HG03439 (cell line): ENCODE results near the gene SLC23A2.
"Not testable (repeated sequence)": the region's sequence is repeated elsewhere in the genome, so short reads cannot be mapped to it uniquely, and the experiment has no call there.

ENCODE experiments used
- ATAC-seq: cut with Tn5 transposase; IDR thresholded peaks from one replicate; pipeline ENCODE4 v1.9.1; 2021; ENCODE audit warnings: mild to moderate bottlenecking, moderate library complexity; ENCODE audit not compliant: unreplicated experiment

The SLC23A2 gene

DNA sequence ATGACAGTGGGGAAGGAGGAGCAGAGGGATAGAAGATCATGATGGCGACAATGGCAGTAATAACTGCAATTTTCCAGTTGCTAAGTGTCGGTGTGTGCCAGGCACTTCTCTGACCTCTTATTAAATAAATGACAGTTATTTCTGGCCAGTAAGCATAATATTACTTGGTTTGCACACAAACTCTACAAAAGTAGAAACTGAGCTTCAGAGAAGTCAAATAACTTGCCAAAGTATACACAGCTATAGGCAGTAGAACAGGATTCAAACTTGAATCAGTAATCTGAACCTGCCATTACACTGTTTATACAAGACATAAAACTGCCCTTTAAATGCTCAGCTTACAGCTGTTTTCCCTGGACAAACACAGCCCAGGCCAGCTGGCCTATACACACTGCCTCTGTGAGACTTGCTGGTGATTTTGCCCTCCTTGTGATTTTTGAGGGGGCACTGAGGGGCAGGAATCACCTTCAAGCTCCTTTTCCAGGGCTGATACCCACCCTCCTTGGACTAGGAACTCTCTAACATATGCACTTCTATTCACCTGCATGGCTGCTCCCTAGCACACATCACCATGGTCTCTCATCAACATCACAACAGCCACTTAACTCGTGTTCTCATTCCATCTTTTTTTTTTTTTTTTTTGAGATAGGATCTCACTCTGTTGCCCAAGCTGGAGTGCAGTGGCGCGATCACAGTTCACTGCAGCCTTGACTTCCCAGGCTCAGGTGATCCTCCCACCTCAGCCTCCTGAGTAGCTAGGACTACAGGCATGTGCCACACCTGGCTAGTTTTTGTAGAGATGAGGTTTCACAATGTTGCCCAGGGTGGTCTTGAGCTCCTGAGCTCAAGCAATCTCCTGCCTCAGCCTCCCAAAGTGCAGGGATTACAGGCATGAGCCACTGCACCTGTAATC lies 63.6 kb downstream of the SLC23A2 start:
- ATAC-seq = no peak

GRCh38 chr20:4936851-4937406 lies 64.4 kb downstream of the SLC23A2 start:
- ATAC-seq = no peak

DNA sequence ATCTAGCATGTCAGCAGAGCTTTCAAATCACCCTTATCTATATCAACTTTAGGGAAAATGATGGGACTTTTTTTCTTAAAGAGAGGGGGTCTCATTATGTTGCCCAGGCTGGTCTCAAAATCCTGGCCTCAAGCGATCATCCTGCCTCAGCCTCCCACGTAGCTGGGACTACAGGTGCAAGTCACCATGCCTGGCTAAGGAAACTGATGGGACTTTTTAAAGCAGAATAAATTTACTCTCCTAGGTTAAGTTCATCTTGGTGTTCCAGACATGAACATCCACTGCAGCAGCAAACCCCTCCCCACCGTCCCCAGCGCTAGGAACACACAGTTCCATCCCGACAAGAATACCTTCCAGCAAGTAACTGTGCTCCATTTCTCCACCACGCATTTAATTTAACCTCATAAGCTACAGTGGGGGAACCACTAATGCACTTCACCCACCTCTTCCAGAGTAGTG lies 64.9 kb downstream of the SLC23A2 start:
- no peak for ATAC-seq

- ATAC-seq = no peak
Measured at GRCh38 chr20:4932061-4932460, 69.2 kb downstream of the SLC23A2 start.

DNA sequence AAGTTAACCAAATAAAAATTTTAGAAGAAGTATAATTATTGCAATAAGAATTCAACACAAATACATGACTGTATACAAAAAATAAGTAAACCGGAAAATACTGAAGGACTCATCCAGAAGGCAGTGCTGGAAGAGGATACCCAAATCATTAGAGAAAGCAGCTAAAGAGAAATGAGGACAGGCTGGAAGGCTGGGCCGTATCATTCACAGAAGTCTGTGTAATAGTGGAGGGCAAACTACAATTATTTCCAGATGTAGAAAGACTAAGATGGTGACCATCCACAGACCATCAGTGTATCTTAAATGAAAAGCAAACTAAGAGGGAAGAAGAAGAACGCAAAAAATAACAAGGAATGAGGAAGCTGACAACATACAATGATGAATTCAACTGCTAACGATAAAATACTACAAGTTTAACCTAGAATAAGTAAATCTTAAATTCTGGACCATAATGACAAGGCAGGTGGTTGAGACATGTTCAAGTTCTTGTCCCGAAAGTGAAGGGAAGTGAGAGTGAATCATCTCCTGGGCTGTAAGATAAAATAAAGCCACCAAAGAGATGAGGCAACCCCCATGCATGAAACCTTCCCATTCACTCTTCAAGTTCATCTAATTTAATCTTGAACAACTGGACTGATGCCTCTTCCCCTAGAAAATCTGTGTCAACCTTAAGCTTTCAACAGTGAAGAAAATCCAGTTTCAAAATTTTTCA lies 71.5 kb downstream of the SLC23A2 start:
- no peak for ATAC-seq

GRCh38 chr20:4926531-4927156 lies 74.7 kb downstream of the SLC23A2 start:
- ATAC-seq = no peak

- ATAC-seq = no peak
Measured at GRCh38 chr20:4925842-4926530, 75.3 kb downstream of the SLC23A2 start.

GRCh38 chr20:4924446-4924845 lies 76.9 kb downstream of the SLC23A2 start:
- no peak for ATAC-seq

DNA sequence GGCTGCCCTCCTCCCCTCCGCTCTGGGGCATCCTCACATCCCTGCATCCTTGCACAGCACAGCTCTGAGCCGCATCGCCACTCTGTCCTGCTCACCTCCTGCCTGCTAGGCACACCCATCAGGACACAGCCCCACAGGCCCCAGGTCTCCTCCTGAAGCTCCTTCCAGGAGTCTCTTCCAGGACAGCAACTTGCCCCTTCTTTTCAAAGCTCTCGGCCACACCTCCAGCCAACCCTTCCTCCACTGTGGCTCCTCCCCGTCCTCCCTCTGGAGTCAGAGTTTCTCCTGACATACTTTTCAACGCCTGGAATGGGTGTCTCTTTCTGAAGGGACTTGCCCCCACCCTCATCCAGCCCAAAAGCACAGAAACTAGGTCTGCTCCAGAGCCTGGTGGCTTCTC lies 77.3 kb downstream of the SLC23A2 start:
- ATAC-seq = no peak

DNA sequence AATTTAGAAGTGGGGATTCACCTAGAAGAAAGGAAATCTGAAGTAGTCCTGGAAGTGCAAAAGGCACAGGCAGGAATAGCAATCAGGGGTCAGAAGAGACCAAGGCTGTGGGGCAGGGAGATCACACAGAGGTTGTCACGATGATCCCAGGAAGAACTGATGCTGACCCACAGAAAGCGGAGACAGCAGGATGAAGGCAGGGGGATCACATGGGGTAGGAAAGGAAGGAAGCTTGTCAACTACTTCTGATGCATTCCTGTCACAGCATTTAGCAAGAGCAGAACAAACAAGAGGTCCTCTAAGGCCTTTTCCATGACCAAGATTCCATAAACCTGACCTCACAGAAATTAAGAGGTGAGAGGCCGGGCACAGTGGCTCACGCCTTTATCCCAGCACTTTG lies 79.1 kb downstream of the SLC23A2 start:
- ATAC-seq = no peak

GRCh38 chr20:4921271-4921670 lies 80.0 kb downstream of the SLC23A2 start:
- ATAC-seq = not testable (repeated sequence)

DNA sequence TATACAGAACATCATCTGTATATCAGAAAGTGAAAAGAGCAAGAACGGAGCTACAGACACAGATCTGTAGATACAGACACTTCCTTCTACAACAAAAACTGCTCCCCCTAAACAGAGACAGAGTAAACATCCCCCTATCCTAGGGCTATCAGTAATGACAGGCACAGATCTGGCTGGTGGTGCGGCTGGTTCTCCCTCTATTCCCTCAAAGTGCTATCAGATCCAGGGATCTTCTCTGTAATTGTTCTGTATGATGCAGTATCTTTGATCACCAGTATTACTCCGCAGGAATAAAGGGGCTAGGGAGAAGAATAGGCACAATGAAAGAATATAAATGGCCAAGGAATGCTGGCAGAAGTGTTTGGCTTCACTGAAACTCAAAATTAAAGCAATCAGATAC lies 80.7 kb downstream of the SLC23A2 start:
- ATAC-seq = no peak

DNA sequence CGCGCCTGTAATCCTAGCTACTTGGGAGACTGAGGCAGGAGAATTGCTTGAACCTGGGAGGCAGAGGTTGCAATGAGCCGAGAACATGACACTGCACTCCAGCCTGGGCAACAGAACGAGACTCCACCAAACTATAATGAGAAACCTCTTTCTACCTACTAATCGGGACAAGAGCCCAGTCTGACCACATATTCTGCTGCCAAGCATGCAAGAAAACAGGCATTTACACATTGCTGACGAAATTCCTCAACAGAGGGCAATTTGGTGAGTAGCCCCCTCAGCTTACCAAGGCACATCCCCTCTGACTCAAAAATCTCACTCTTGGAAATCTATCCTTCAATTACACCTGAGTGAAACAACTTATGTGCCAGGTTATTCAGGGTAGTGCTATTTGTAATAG lies 81.2 kb downstream of the SLC23A2 start:
- no peak for ATAC-seq

GRCh38 chr20:4919047-4919704 lies 82.1 kb downstream of the SLC23A2 start:
- ATAC-seq = no peak

DNA sequence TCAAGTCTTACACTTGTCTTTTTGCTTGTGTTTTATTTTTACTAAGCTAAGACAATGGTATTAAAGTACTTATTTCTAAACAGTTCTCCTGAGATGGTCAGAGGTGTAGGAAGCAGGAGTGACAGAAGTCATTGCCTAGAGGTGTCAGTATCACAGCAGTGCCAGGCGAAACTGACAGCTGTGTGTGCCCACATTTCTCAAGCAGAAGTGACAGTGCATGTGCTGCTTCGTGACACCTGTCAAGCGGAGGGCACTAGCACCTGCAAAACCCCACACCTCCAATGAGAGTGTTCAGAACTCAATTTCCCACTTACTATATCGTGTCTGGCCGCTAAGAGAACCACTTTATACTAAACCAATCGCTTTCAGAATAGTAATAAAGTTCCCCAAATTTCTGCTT lies 82.8 kb downstream of the SLC23A2 start:
- no peak for ATAC-seq

DNA sequence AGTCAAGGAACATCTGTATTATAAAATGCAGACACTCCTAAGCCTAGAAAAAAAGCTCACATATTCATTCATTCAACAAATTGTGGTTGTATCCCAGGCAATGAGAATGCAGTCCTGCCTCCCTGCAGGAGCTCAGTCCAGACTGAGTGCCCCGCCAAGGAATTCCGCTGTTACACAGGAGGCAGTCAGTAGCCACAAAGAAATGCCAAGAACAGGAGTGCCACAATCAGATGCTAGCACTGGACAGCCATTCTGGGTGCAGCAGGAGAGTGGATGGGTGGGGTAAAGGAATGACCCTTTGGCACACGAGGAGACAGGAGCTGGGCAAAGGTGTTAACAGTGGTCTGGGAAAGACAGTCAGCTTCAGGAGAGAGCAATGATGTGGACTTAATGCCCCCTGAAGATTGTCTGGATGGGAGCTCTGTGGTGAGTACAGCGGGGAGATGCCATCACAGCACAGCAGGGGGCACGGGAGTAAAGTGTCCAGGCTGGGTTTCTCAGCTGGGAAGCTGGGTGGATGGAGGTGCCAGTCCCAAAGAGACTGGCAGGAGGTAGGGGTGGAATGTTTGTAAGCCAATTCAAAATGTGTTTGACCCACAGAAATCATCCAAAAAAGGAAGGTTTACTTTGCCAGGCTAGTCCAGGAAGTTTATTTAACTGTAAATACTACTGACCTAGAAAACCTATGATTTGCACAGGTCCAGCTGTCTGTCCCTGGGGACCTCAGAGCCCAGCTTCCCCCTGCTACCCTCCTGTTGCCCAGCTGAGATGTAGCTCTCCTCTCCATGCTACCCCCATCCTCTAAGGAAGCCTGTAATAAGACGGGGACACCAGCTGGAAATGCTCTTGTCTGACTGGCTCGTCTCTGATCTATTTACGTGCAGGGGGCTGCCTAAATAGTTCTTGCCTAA lies 84.1 kb downstream of the SLC23A2 start:
- ATAC-seq = no peak

- no peak for ATAC-seq
Measured at GRCh38 chr20:4913147-4913546, 88.2 kb downstream of the SLC23A2 start.

DNA sequence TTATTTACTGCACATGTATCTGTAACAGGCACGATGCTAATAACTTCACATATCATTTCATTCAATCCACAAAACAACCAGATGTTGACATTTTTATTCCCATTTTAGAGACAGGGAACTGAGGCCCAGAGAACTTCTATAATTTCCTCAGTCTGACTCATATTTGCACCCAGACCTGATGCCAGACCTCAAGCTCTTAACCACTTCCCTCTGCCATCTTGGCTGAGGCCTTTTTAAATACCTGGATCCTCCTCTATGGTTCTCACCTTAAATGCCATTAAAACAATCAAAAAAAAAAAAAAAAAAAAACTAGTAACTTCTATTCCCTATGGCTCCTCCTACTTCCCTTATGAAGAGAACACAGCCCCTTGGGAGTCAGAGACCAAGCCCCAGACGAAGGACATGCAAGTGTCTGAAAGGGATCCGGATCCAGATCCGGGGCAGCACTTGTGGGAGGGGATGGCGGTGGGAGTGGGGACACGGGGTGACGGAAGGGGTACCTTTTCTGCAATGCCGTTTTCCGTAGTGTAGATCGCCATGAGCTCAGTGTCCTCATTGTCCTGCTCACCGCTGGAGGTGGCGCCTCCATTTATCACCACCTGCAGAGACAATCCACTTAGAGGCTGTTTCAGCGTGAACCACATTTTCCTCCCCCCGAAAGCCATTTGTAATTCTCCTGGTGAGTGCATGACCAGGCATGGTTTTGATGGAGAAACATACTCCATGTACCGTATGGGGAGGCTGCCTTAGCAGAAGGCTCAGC lies 88.7 kb downstream of the SLC23A2 start:
- ATAC-seq = no peak
